ENCODE data around the gene GHITM. TPM values are rescaled to one million over a fixed set of nuclear protein-coding genes. Genes with fewer than 3 reads are reported as not detected.
A peak's percentile ranks its signal among the peaks of the same experiment; 100 is the strongest.
"Not testable (repeated sequence)": the region's sequence is repeated elsewhere in the genome, so short reads cannot be mapped to it uniquely, and the experiment has no call there.

Gene GHITM
- total RNA-seq, 2 donors from 2014 or later: 52.1 to 55.5 TPM

- H3K9me3 ChIP-seq; H3K4me3 ChIP-seq; DNase-seq; ATAC-seq; H3K4me1 ChIP-seq; H3K27me3 ChIP-seq; intact Hi-C loops (cut with DNase I); H3K27ac ChIP-seq: not testable (repeated sequence)
- 87 to 89% methylated on average over 9 of the region's 9 CpGs for WGBS, 2 donors
- TF ChIP-seq CTCF (IDR thresholded peaks at IDR 0.05): peak; percentile 33 to 66 (median 49)
- peaks cover 6 to 54% of the 10 kb centered on the region in 2 donors for H3K36me3 ChIP-seq (replicated peaks in 1 of 2; ENCODE audit: insufficient read depth in 1 of 2, low read depth in 2 of 2)
Observed at GRCh38 chr10:84148006-84148597, 8.8 kb downstream of the GHITM start.

- H3K4me1 ChIP-seq: no peaks in the 10 kb centered on the region
- no peak overlapping the region for H3K27ac ChIP-seq
- no peak overlapping the region for H3K4me3 ChIP-seq
- H3K36me3 ChIP-seq (replicated peaks in 1 of 2; ENCODE audit: insufficient read depth in 1 of 2, low read depth in 2 of 2): peaks cover 6 to 41% of the 10 kb centered on the region in 2 donors
- TF ChIP-seq CTCF (IDR thresholded peaks at IDR 0.05): no peak
- TF ChIP-seq POLR2A (IDR thresholded peaks at IDR 0.05): no peak
- H3K9me3 ChIP-seq: no peaks in the 10 kb centered on the region
- ATAC-seq (no peak), DNase-seq (no peak)
- intact Hi-C loops (cut with DNase I): no loop called here
- WGBS, 2 donors: 92 to 95% methylated on average over 2 of the region's 2 CpGs
- no peaks in the 10 kb centered on the region for H3K27me3 ChIP-seq
Observed at GRCh38 chr10:84149854-84150253, 10.5 kb downstream of the GHITM start.

- no peak for TF ChIP-seq POLR2A (IDR thresholded peaks at IDR 0.05)
- TF ChIP-seq CTCF (IDR thresholded peaks at IDR 0.05): no peak
- H3K4me3 ChIP-seq: no peak overlapping the region
- intact Hi-C loops (cut with DNase I): no loop called here
- ATAC-seq (no peak), DNase-seq (no peak)
- no peaks in the 10 kb centered on the region for H3K9me3 ChIP-seq
- H3K36me3 ChIP-seq (replicated peaks in 1 of 2; ENCODE audit: insufficient read depth in 1 of 2, low read depth in 2 of 2): peaks cover 6 to 31% of the 10 kb centered on the region in 2 donors
- no peak overlapping the region for H3K27ac ChIP-seq
- no peaks in the 10 kb centered on the region for H3K4me1 ChIP-seq
- H3K27me3 ChIP-seq: no peaks in the 10 kb centered on the region
Observed at GRCh38 chr10:84152769-84153168, 13.5 kb downstream of the GHITM start.

- intact Hi-C loops (cut with DNase I): no loop called here
- no peak for ATAC-seq
- peaks cover 6 to 14% of the 10 kb centered on the region in 2 donors for H3K36me3 ChIP-seq (replicated peaks in 1 of 2; ENCODE audit: insufficient read depth in 1 of 2, low read depth in 2 of 2)
- no peaks in the 10 kb centered on the region for H3K27me3 ChIP-seq
- no peak overlapping the region for H3K27ac ChIP-seq
- no peak for DNase-seq
- no peak overlapping the region for H3K4me3 ChIP-seq
- TF ChIP-seq POLR2A (IDR thresholded peaks at IDR 0.05): no peak
- no peak for TF ChIP-seq CTCF (IDR thresholded peaks at IDR 0.05)
- WGBS, 2 donors: 85 to 87% methylated on average over 4 of the region's 4 CpGs
- no peaks in the 10 kb centered on the region for H3K4me1 ChIP-seq
- no peaks in the 10 kb centered on the region for H3K9me3 ChIP-seq
Observed at GRCh38 chr10:84155521-84155920, 16.2 kb downstream of the GHITM start.

- no peak for ATAC-seq
- Histone ChIP-seq H3K27ac (no peak overlapping the region), H3K27me3 (no peaks in the 10 kb centered on the region), H3K36me3 (replicated peaks in 1 of 2; ENCODE audit: insufficient read depth in 1 of 2, low read depth in 2 of 2) (peaks cover 1 to 10% of the 10 kb centered on the region in 2 donors), H3K9me3 (no peaks in the 10 kb centered on the region), H3K4me3 (no peak overlapping the region), H3K4me1 (no peaks in the 10 kb centered on the region)
- TF ChIP-seq CTCF (IDR thresholded peaks at IDR 0.05) (no peak), POLR2A (IDR thresholded peaks at IDR 0.05) (no peak)
- 95 to 98% methylated on average over 2 of the region's 2 CpGs for WGBS, 2 donors
- DNase-seq: no peak
- intact Hi-C loops (cut with DNase I): no loop called here
Observed at GRCh38 chr10:84156009-84156408, 16.7 kb downstream of the GHITM start.
